HG03342 (cell line): ENCODE data around the gene SYNE2.
"Not testable (repeated sequence)": the region's sequence is repeated elsewhere in the genome, so short reads cannot be mapped to it uniquely, and the experiment has no call there.

Source experiments
- ATAC-seq: cut with Tn5 transposase; IDR thresholded peaks from one replicate; pipeline ENCODE4 v1.9.1; 2021; ENCODE audit warnings: mild to moderate bottlenecking, moderate library complexity; ENCODE audit not compliant: unreplicated experiment

Gene SYNE2

GRCh38 chr14:64186231-64187129 lies 333.7 kb downstream of the SYNE2 start:
- ATAC-seq: no peak

GRCh38 chr14:64187331-64187730 lies 334.5 kb downstream of the SYNE2 start:
- ATAC-seq: no peak

GRCh38 chr14:64190974-64191502 lies 338.2 kb downstream of the SYNE2 start:
- no peak for ATAC-seq

GRCh38 chr14:64191756-64192155 lies 339.0 kb downstream of the SYNE2 start:
- ATAC-seq: no peak

- no peak for ATAC-seq
Observed at GRCh38 chr14:64193821-64194220, 341.0 kb downstream of the SYNE2 start.

- no peak for ATAC-seq
Observed at GRCh38 chr14:64194404-64194803, 341.6 kb downstream of the SYNE2 start.

- no peak for ATAC-seq
Observed at GRCh38 chr14:64195199-64195598, 342.4 kb downstream of the SYNE2 start.

GRCh38 chr14:64196056-64196455 lies 343.3 kb downstream of the SYNE2 start:
- no peak for ATAC-seq

- ATAC-seq: no peak
Observed at GRCh38 chr14:64196814-64197411, 344.1 kb downstream of the SYNE2 start.

GRCh38 chr14:64197996-64198395 lies 345.2 kb downstream of the SYNE2 start:
- ATAC-seq: no peak

GRCh38 chr14:64198486-64198885 lies 345.7 kb downstream of the SYNE2 start:
- ATAC-seq: no peak

GRCh38 chr14:64200170-64200569 lies 347.4 kb downstream of the SYNE2 start:
- ATAC-seq: no peak

- ATAC-seq: no peak
Observed at GRCh38 chr14:64201296-64201695, 348.5 kb downstream of the SYNE2 start.

- ATAC-seq: no peak
Observed at GRCh38 chr14:64201921-64202545, 349.2 kb downstream of the SYNE2 start.

GRCh38 chr14:64202716-64203115 lies 349.9 kb downstream of the SYNE2 start:
- ATAC-seq: no peak

- ATAC-seq: no peak
Observed at GRCh38 chr14:64203366-64204006, 350.7 kb downstream of the SYNE2 start.

GRCh38 chr14:64208261-64208660 lies 355.5 kb downstream of the SYNE2 start:
- no peak for ATAC-seq

- no peak for ATAC-seq
Observed at GRCh38 chr14:64208981-64209380, 356.2 kb downstream of the SYNE2 start.

- peak; percentile 70 for ATAC-seq
Observed at GRCh38 chr14:64209444-64210131, 356.8 kb downstream of the SYNE2 start.

GRCh38 chr14:64210216-64210615 lies 357.4 kb downstream of the SYNE2 start:
- ATAC-seq: no peak

GRCh38 chr14:64210912-64211311 lies 358.1 kb downstream of the SYNE2 start:
- not testable (repeated sequence) for ATAC-seq
